B cell (primary cell): Measurements from ENCODE around the gene XG. TPM values are rescaled to one million over a fixed set of nuclear protein-coding genes. Genes with fewer than 3 reads are reported as not detected.
"Not testable (repeated sequence)": the region's sequence is repeated elsewhere in the genome, so short reads cannot be mapped to it uniquely, and the experiment has no call there.

Source experiments
- ATAC-seq: fragments of 200-7000 bp; cut with Tn5 transposase; one replicate; pipeline ENCODE4 v1.10.0; 2021; ENCODE audit warnings: low read depth, mild to moderate bottlenecking, moderate number of reproducible peaks, moderate library complexity
- CTCF ChIA-PET: fragments of 350-600 bp; sonication (Branson Sonifier 250); formaldehyde crosslinking; loops from one replicate; lab custom pipeline; 2021; ENCODE audit warnings: antibody characterized with exemption, inconsistent platforms; lab: Charles Lee
- POLR2A ChIA-PET: fragments of 350-600 bp; sonication (Branson Sonifier 250); formaldehyde crosslinking; loops from one replicate; lab custom pipeline; 2021; ENCODE audit warnings: antibody characterized with exemption; lab: Charles Lee
- DNase-seq: peaks from one replicate; pipeline ENCODE4 v3.0.0; 2013
- H2AFZ ChIP-seq: 2 replicates; pipeline ENCODE4 v1.6.1; 2012; ENCODE audit warnings: mild to moderate bottlenecking, low read depth, low read length; ENCODE audit not compliant: insufficient read depth, poor library complexity, severe bottlenecking
- H3K27ac ChIP-seq, 2 donors: 1 replicate in 1 of 2; 2 replicates in 1 of 2; pipeline ENCODE4 v1.5.1; 2012 to 2013; ENCODE audit warnings: low read length in 2 of 2, mild to moderate bottlenecking in 2 of 2, moderate library complexity in 1 of 2
- H3K27me3 ChIP-seq, 4 experiments: fragments of 200-600 bp in 1 of 4; sonication (generic) in 1 of 4; replicated peaks in 1 of 4; 1 replicate in 2 of 4; 2 replicates in 2 of 4; pipeline versions ENCODE4 v1.6.1 to v1.7.0; 2013 to 2016; ENCODE audit warnings: low read length in 3 of 4, mild to moderate bottlenecking in 2 of 4, mixed read lengths in 1 of 4, moderate library complexity in 1 of 4; ENCODE audit not compliant: insufficient read depth in 4 of 4, control insufficient read depth in 3 of 4; ENCODE audit errors: control extremely low read depth in 1 of 4
- H3K36me3 ChIP-seq, 2 experiments: replicated peaks in 1 of 2; 1 replicate in 1 of 2; 2 replicates in 1 of 2; pipeline versions ENCODE4 v1.6.1 to v1.7.1; 2013; ENCODE audit warnings: low read length in 1 of 2; ENCODE audit not compliant: insufficient read depth in 2 of 2, control insufficient read depth in 1 of 2; ENCODE audit errors: control extremely low read depth in 1 of 2, extremely low read depth in 1 of 2
- H3K4me1 ChIP-seq, 2 donors: fragments of 200-600 bp in 1 of 2; sonication (generic) in 1 of 2; 1 replicate in 1 of 2; 2 replicates in 1 of 2; pipeline versions ENCODE4 v1.5.1 to v1.6.1; 2013 to 2017; ENCODE audit warnings: low read length in 2 of 2; ENCODE audit not compliant: control insufficient read depth in 2 of 2, insufficient read depth in 2 of 2
- H3K4me2 ChIP-seq: replicated peaks from 2 replicates; pipeline ENCODE3; 2012; ENCODE audit warnings: mild to moderate bottlenecking, low read depth, low read length; ENCODE audit not compliant: poor library complexity, severe bottlenecking
- H3K4me3 ChIP-seq, 5 experiments: fragments of 200-600 bp in 1 of 5; sonication (generic) in 1 of 5; 1 replicate in 3 of 5; 2 replicates in 2 of 5; pipeline versions ENCODE4 v1.5.1 to v1.7.0; 2011 to 2016; ENCODE audit warnings: low read length in 4 of 5, mild to moderate bottlenecking in 4 of 5, low read depth in 2 of 5, control low read depth in 1 of 5, moderate library complexity in 1 of 5; ENCODE audit not compliant: insufficient read depth in 1 of 5; ENCODE audit errors: control extremely low read depth in 1 of 5, extremely low read depth in 1 of 5
- H3K79me2 ChIP-seq: fragments of 200-600 bp; sonication (generic); one replicate; pipeline ENCODE4 v1.6.0; 2016; ENCODE audit warnings: low read length; ENCODE audit not compliant: control insufficient read depth, insufficient read depth
- H3K9ac ChIP-seq: fragments of 200-600 bp; sonication (generic); 2 replicates; pipeline ENCODE4 v1.6.1; 2017; ENCODE audit warnings: mild to moderate bottlenecking, low read length, moderate library complexity
- H3K9me3 ChIP-seq, 3 donors: one replicate each; pipeline versions ENCODE4 v1.6.1 to v1.7.1; 2013; ENCODE audit warnings: low read length in 2 of 3; ENCODE audit not compliant: control insufficient read depth in 2 of 3, insufficient read depth in 1 of 3; ENCODE audit errors: control extremely low read depth in 1 of 3
- H4K20me1 ChIP-seq: 2 replicates; pipeline ENCODE4 v1.6.0; 2012; ENCODE audit warnings: mild to moderate bottlenecking, low read length; ENCODE audit not compliant: insufficient read depth, control insufficient read depth, poor library complexity, severe bottlenecking
- H3K27ac Mint-ChIP-seq: one replicate; pipeline ENCODE4 v1.8.0; 2021; ENCODE audit warnings: mixed read lengths
- H3K27me3 Mint-ChIP-seq: one replicate; pipeline ENCODE4 v1.8.0; 2021; ENCODE audit warnings: mixed read lengths
- H3K4me1 Mint-ChIP-seq: one replicate; pipeline ENCODE4 v1.8.0; 2021; ENCODE audit warnings: mixed read lengths
- H3K4me3 Mint-ChIP-seq: one replicate; pipeline ENCODE4 v1.8.0; 2021; ENCODE audit warnings: mixed read lengths
- H3K9me3 Mint-ChIP-seq: one replicate; pipeline ENCODE4 v1.8.0; 2022; ENCODE audit warnings: mixed read lengths; ENCODE audit not compliant: insufficient read depth
- EZH2 ChIP-seq: IDR thresholded peaks from 2 replicates; pipeline ENCODE4 v1.6.1; 2012; ENCODE audit warnings: borderline replicate concordance, low read depth, mild to moderate bottlenecking, moderate library complexity, low read length; ENCODE audit not compliant: insufficient read depth, poor library complexity, severe bottlenecking
- WGBS: methylation state at CpG from one replicate; pipeline ENCODE4 v1.1.5; 2013; ENCODE audit warnings: missing lambda C conversion rate; ENCODE audit not compliant: insufficient coverage; 5-methylcytosine and 5-hydroxymethylcytosine counted together
- intact Hi-C: fragments of 100-400 bp; cut with micrococcal nuclease; formaldehyde crosslinking; loops from one replicate; pipeline ENCODE4 v1.10.0; 2022
- polyA plus RNA-seq: library from polyadenylated mRNA; depleted of rRNA; stranded (reverse); fragments of >200 nt; gene quantifications from 2 replicates; pipeline ENCODE4 v1.2.3, GENCODE V29; 2012
- total RNA-seq, 2 donors: library from RNA; stranded (reverse); fragments of 120-200 nt in 1 of 2; gene quantifications; 1 replicate in 1 of 2; 2 replicates in 1 of 2; pipeline versions ENCODE4 v1.2.3 to v1.2.4, GENCODE V29; 2013 to 2022
- TF ChIP-seq, protein P1 (sequence below): fragments of 200-600 bp; IDR thresholded peaks from one replicate; pipeline ENCODE4 v1.8.0; 2022; ENCODE audit warnings: antibody characterized with exemption, mild to moderate bottlenecking

The XG gene
- total and polyA plus RNA-seq, 2 donors (not counting 1 experiment from before 2014, with no cell fraction given), result 0.03 TPM; not detected in 1

DNA sequence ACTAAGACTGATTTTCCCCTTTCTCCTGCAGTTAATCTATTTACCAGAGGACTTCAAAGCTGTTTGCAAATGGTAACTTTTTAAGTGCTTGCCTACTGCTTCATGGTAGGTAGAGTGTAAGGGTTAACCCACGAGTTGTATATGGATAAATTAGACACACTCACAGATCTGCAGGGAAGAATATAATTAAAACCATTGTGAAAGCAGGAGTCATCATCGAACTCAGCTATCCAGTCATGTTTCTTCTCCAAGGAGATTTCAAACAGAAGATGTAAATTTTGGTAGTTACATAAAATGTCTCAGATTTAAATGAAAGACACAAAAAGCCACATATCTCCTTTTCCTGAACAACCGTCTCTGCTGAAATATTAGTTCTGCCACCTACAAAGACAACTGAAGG, 549 bp upstream of the XG start:
- H4K20me1 ChIP-seq, result no peaks in the 10 kb centered on the region
- no peak for ATAC-seq
- no peak for TF ChIP-seq EZH2
- TF ChIP-seq, protein P1, sequence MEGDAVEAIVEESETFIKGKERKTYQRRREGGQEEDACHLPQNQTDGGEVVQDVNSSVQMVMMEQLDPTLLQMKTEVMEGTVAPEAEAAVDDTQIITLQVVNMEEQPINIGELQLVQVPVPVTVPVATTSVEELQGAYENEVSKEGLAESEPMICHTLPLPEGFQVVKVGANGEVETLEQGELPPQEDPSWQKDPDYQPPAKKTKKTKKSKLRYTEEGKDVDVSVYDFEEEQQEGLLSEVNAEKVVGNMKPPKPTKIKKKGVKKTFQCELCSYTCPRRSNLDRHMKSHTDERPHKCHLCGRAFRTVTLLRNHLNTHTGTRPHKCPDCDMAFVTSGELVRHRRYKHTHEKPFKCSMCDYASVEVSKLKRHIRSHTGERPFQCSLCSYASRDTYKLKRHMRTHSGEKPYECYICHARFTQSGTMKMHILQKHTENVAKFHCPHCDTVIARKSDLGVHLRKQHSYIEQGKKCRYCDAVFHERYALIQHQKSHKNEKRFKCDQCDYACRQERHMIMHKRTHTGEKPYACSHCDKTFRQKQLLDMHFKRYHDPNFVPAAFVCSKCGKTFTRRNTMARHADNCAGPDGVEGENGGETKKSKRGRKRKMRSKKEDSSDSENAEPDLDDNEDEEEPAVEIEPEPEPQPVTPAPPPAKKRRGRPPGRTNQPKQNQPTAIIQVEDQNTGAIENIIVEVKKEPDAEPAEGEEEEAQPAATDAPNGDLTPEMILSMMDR, result no peak
- H3K79me2 ChIP-seq, result no peaks in the 10 kb centered on the region
- no peaks in the 10 kb centered on the region for H3K36me3 ChIP-seq
- H3K4me3 Mint-ChIP-seq, result no peak overlapping the region
- H3K4me1 ChIP-seq, result no peaks in the 10 kb centered on the region
- H2AFZ ChIP-seq, result no peak overlapping the region
- no peak overlapping the region for H3K4me3 ChIP-seq
- no peak overlapping the region for H3K4me2 ChIP-seq
- no CpG with 5 or more reads among the region's 3 CpGs for WGBS
- H3K27me3 Mint-ChIP-seq, result peaks cover 3% of the 10 kb centered on the region
- DNase-seq, result no peak
- no peaks in the 10 kb centered on the region for H3K27me3 ChIP-seq
- H3K9me3 ChIP-seq, result no peaks in the 10 kb centered on the region
- ChIA-PET POLR2A (no interaction called here), CTCF (no interaction called here)
- no peaks in the 10 kb centered on the region for H3K9me3 Mint-ChIP-seq
- H3K9ac ChIP-seq, result no peak overlapping the region
- H3K4me1 Mint-ChIP-seq, result no peaks in the 10 kb centered on the region
- intact Hi-C loops, result no loop called here
- no peak overlapping the region for H3K27ac Mint-ChIP-seq
- H3K27ac ChIP-seq, result no peak overlapping the region

DNA sequence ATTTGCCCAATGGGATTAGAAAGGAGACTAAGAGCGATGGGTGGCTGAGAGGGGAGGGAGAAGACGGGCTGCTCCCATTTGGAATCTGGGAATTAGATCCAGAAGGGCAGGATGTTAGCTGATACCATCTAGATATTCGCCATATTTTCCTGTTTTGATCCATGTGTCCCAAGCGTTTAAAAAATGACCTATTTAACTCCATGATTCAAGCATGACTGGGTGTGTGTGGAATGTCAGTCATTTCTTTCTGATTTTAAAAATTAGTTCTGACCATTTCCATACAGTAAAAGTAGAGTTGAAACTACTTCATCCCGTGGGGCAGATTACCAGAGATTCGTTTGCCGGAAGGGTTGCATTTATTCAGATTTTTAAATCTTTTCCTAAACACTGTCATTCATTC, 601 bp downstream of the XG start:
- WGBS, result no CpG with 5 or more reads among the region's 7 CpGs
- POLR2A ChIA-PET, H3K9ac ChIP-seq, intact Hi-C loops, H3K4me2 ChIP-seq, H3K27ac Mint-ChIP-seq, DNase-seq, H3K4me1 ChIP-seq, H2AFZ ChIP-seq, H3K4me1 Mint-ChIP-seq, ATAC-seq, CTCF ChIA-PET, H3K27ac ChIP-seq, H3K27me3 Mint-ChIP-seq, H3K27me3 ChIP-seq, H3K79me2 ChIP-seq, H3K4me3 ChIP-seq, H3K9me3 Mint-ChIP-seq, H3K36me3 ChIP-seq, H3K9me3 ChIP-seq, H3K4me3 Mint-ChIP-seq, H4K20me1 ChIP-seq: not testable (repeated sequence)

DNA sequence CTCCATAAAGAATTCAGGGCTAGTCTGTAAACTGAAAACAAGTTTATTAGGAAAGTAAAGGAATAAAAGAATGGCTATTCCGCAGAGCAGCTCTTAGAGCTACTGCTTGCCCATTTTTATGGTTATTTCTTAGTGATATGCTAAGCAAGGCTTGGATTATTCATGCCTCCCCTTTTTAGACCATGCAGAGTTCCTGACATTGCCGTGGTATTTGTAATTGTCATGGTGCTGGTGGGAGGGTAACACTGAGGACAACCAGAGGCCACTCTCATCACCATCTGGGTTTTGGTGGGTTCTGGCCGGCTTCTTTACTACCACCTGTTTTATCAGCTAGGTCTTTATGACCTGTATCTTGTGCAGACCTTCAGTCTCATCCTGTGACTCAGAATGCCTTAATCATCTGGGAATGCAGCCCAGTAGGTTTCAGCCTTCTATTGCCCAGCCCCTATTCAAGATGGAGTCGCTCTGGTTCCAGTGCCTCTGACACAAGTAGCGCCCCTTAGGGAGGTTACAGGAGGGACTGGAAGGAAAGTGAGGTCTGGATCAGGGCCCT, 3.4 kb downstream of the XG start:
- intact Hi-C loops, H3K4me2 ChIP-seq, POLR2A ChIA-PET, H3K36me3 ChIP-seq, H2AFZ ChIP-seq, H4K20me1 ChIP-seq, H3K9ac ChIP-seq, H3K27ac ChIP-seq, H3K27ac Mint-ChIP-seq, H3K4me1 ChIP-seq, H3K4me3 Mint-ChIP-seq, ATAC-seq, H3K4me1 Mint-ChIP-seq, CTCF ChIA-PET, H3K9me3 ChIP-seq, H3K79me2 ChIP-seq, DNase-seq, H3K27me3 ChIP-seq, H3K4me3 ChIP-seq, H3K9me3 Mint-ChIP-seq: not testable (repeated sequence)
- H3K27me3 Mint-ChIP-seq, result peaks cover 13% of the 10 kb centered on the region
- WGBS, result no CpG with 5 or more reads among the region's 5 CpGs
